ENCODE data around the gene GREB1. TPM values are rescaled to one million over a fixed set of nuclear protein-coding genes. Genes with fewer than 3 reads are reported as not detected.

The GREB1 gene
- total RNA-seq, 1 donor from 2014 or later: 143 TPM

DNA sequence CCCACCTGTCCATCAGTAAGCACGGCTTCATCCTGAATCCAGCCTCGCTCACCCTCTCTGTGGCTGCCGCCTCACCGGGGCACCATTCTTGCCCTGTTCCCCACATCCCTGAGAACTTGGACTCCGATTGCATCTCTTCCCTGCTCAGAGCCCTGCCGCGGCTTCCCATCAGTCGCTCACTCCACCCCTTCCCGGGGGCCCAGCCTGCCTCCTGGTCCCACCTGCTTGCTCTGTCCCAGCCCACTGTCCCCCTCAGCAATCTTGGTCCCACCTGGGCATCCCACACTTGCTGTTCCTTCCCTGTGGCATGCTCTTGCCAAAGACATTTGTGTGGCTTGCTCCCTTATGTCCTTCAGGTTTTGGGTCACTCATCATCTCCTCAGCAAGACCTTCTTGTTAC, 56.3 kb downstream of the GREB1 start:
- no peak overlapping the region for H3K27ac Mint-ChIP-seq (ENCODE audit: unreplicated experiment)
- no peak for DNase-seq (ENCODE audit: low read depth, low spot score)
- H3K9me3 Mint-ChIP-seq: no peaks in the 10 kb centered on the region
- TF ChIP-seq CTCF (conservative IDR thresholded peaks at IDR 0.05): no peak
- no peaks in the 10 kb centered on the region for H3K27me3 Mint-ChIP-seq (ENCODE audit: low read depth)
- H3K4me1 Mint-ChIP-seq: peaks cover 3% of the 10 kb centered on the region
- peaks cover 16% of the 10 kb centered on the region for H3K36me3 Mint-ChIP-seq (ENCODE audit: low read depth)
- no peak overlapping the region for H3K4me3 Mint-ChIP-seq

GRCh38 chr2:11591091-11591490, 57.2 kb downstream of the GREB1 start:
- no peak overlapping the region for H3K4me3 Mint-ChIP-seq
- H3K27me3 Mint-ChIP-seq (ENCODE audit: low read depth): no peaks in the 10 kb centered on the region
- H3K36me3 Mint-ChIP-seq (ENCODE audit: low read depth): peaks cover 14% of the 10 kb centered on the region
- no peak for TF ChIP-seq CTCF (conservative IDR thresholded peaks at IDR 0.05)
- no peak overlapping the region for H3K27ac Mint-ChIP-seq (ENCODE audit: unreplicated experiment)
- peaks cover 3% of the 10 kb centered on the region for H3K4me1 Mint-ChIP-seq
- no peaks in the 10 kb centered on the region for H3K9me3 Mint-ChIP-seq
- DNase-seq (ENCODE audit: low read depth, low spot score): no peak

DNA sequence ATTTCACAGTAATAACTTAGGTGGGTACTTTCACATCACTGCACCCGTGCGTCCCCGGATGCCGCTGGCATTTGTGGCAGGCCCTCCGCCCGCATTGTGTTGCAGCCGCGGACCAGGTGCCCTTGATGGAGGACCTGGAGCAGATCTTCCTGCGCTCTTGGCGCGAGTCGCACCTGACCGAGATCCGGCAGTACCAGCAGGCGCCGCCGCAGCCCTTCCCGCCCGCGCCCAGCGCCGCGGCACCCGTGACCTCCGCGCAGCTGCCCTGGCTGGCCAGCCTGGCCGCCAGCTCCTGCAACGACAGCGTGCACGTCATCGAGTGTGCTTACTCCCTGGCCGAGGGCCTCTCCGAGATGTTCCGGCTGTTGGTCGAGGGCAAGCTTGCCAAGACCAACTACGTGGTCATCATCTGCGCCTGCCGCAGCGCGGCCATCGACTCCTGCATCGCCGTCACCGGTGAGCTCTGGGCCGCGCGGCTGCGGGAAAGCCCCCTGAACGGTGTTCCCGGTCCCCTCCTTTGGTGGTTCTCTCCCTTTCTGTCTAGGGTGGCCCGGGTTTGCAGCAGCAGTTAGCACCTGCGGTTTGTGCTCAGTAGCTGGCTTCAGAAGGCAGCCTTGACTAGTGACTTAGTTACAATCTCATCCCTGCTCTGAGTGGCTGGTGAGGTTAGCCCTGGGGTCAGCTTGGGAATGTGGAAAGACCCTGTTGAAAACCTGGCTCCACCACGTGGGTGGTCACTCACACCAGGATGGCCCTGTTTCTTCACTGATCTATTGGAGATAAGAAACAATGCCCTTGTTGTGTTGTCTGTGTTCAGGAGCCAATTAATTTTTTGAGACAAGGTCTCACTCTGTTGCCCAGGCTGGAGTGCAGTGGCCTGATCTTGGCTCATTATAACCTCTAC, 59.1 kb downstream of the GREB1 start:
- H3K27ac Mint-ChIP-seq (ENCODE audit: unreplicated experiment): peak overlapping the region; percentile 71
- H3K4me3 Mint-ChIP-seq: no peak overlapping the region
- H3K9me3 Mint-ChIP-seq: no peaks in the 10 kb centered on the region
- TF ChIP-seq CTCF (conservative IDR thresholded peaks at IDR 0.05): no peak
- no peak for DNase-seq (ENCODE audit: low read depth, low spot score)
- H3K36me3 Mint-ChIP-seq (ENCODE audit: low read depth): peaks cover 11% of the 10 kb centered on the region
- peaks cover 3% of the 10 kb centered on the region for H3K4me1 Mint-ChIP-seq
- H3K27me3 Mint-ChIP-seq (ENCODE audit: low read depth): no peaks in the 10 kb centered on the region

DNA sequence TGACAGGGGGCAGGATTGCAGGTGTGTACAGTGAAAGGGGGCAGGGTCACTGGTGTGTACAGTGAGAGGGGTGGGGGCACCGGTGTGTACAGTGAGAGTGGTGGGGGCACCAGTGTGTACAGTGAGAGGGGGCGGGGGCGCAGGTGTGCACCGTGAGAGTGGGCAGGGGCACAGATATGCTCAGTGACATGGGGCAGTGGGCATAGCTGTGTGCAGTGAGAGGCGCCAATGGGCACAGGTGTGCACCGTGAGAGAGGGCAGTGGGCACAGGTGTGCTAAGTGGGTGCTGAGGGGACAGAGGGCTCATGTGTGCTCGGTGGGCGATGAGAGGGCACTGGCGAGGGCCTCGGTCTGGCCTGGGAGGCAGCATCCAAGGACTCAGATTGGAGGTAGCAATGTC, 63.0 kb downstream of the GREB1 start:
- no peaks in the 10 kb centered on the region for H3K9me3 Mint-ChIP-seq
- no peak overlapping the region for H3K4me3 Mint-ChIP-seq
- H3K4me1 Mint-ChIP-seq: peaks cover 3% of the 10 kb centered on the region
- H3K36me3 Mint-ChIP-seq (ENCODE audit: low read depth): peaks cover 17% of the 10 kb centered on the region
- TF ChIP-seq CTCF (conservative IDR thresholded peaks at IDR 0.05): no peak
- no peak for DNase-seq (ENCODE audit: low read depth, low spot score)
- no peaks in the 10 kb centered on the region for H3K27me3 Mint-ChIP-seq (ENCODE audit: low read depth)
- no peak overlapping the region for H3K27ac Mint-ChIP-seq (ENCODE audit: unreplicated experiment)

GRCh38 chr2:11597538-11598225, 63.8 kb downstream of the GREB1 start:
- Mint-ChIP-seq H3K4me3 (no peak overlapping the region), H3K9me3 (no peaks in the 10 kb centered on the region), H3K4me1 (peaks cover 3% of the 10 kb centered on the region), H3K27ac (ENCODE audit: unreplicated experiment) (no peak overlapping the region), H3K27me3 (ENCODE audit: low read depth) (no peaks in the 10 kb centered on the region), H3K36me3 (ENCODE audit: low read depth) (peaks cover 19% of the 10 kb centered on the region)
- DNase-seq (ENCODE audit: low read depth, low spot score): no peak
- no peak for TF ChIP-seq CTCF (conservative IDR thresholded peaks at IDR 0.05)

Data from neural crest cell (in vitro differentiated cells).